Measurements from ENCODE around the gene DAZAP2.
A peak's percentile ranks its signal among the peaks of the same experiment; 100 is the strongest.
"Not testable (repeated sequence)": the region's sequence is repeated elsewhere in the genome, so short reads cannot be mapped to it uniquely, and the experiment has no call there.

Gene DAZAP2

GRCh38 chr12:51217133-51217967 lies 21.3 kb upstream of the DAZAP2 start:
- DNase-seq, result peak in 1 of 2 experiments; percentile 0

- peak; percentile 66 to 79 for DNase-seq
Measured at GRCh38 chr12:51217968-51218606, 20.5 kb upstream of the DAZAP2 start, which contains the start of gene POU6F1. Gene POU6F1, minus strand, starts transcription at chr12:51218062. Its CDS starts 11,226 bp downstream, at chr12:51206836.

GRCh38 chr12:51218607-51219161 lies 19.9 kb upstream of the DAZAP2 start:
- peak; percentile 25 to 51 for DNase-seq

GRCh38 chr12:51219322-51219721 lies 19.3 kb upstream of the DAZAP2 start:
- no peak for DNase-seq

GRCh38 chr12:51219857-51220256 lies 18.8 kb upstream of the DAZAP2 start:
- not testable (repeated sequence) for DNase-seq

GRCh38 chr12:51222461-51222860 lies 16.2 kb upstream of the DAZAP2 start:
- DNase-seq, result no peak

GRCh38 chr12:51224625-51225024 lies 14.0 kb upstream of the DAZAP2 start:
- DNase-seq, result no peak

GRCh38 chr12:51225234-51225633 lies 13.4 kb upstream of the DAZAP2 start:
- DNase-seq, result no peak

GRCh38 chr12:51225771-51226170 lies 12.9 kb upstream of the DAZAP2 start:
- DNase-seq, result no peak

GRCh38 chr12:51227112-51227511 lies 11.5 kb upstream of the DAZAP2 start:
- DNase-seq, result not testable (repeated sequence)

GRCh38 chr12:51227962-51228361 lies 10.7 kb upstream of the DAZAP2 start:
- no peak for DNase-seq

GRCh38 chr12:51229116-51229809 lies 9.4 kb upstream of the DAZAP2 start:
- no peak for DNase-seq

GRCh38 chr12:51232642-51233041 lies 6.0 kb upstream of the DAZAP2 start:
- no peak for DNase-seq

GRCh38 chr12:51234530-51234929 lies 4.1 kb upstream of the DAZAP2 start:
- DNase-seq, result no peak

- DNase-seq, result peak in 1 of 2 experiments; percentile 38
Measured at GRCh38 chr12:51238037-51238509, 553 bp upstream of the DAZAP2 start.

- DNase-seq, result no peak
Measured at GRCh38 chr12:51240971-51241370, 2.3 kb downstream of the DAZAP2 start.

GRCh38 chr12:51242120-51242519 lies 3.5 kb downstream of the DAZAP2 start:
- DNase-seq, result no peak

- no peak for DNase-seq
Measured at GRCh38 chr12:51242876-51243275, 4.2 kb downstream of the DAZAP2 start.

GRCh38 chr12:51244269-51244668 lies 5.6 kb downstream of the DAZAP2 start:
- no peak for DNase-seq

- DNase-seq, result no peak
Measured at GRCh38 chr12:51245476-51246253, 7.0 kb downstream of the DAZAP2 start.

- no peak for DNase-seq
Measured at GRCh38 chr12:51246254-51246853, 7.7 kb downstream of the DAZAP2 start.

Data from SHP77 (cell line).